ENCODE data around the gene INSRR. TPM values are rescaled to one million over a fixed set of nuclear protein-coding genes. Genes with fewer than 3 reads are reported as not detected.

INSRR gene
- total and polyA plus RNA-seq, 4 donors: 0.01 TPM; not detected in 3

DNA sequence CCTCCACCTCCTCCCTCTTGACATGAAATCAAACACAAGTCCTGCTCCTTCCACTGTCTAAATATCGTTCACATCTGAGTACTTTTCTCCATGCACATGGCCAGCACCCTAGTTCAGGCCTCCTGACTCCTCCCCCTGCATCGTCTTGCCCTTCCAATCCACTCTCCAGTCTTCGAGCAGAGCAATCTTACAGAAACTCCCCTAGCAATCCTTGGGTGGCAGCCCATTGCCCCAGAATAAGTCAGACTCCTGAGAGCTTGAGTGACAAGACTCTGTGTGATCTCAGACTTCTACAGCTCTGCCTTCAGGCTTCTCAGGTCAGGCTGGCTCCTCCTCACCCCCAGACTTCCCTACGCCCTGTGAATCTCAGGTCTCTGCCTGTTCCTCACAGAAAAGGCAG is 47.7 kb downstream of the INSRR start:
- WGBS: 74% methylated on average over 4 of the region's 4 CpGs
- H3K36me3 ChIP-seq (ENCODE audit: control insufficient read depth in 4 of 4, insufficient read depth in 3 of 4, low read depth in 1 of 4, low read length in 3 of 4): no peaks in the 10 kb centered on the region

DNA sequence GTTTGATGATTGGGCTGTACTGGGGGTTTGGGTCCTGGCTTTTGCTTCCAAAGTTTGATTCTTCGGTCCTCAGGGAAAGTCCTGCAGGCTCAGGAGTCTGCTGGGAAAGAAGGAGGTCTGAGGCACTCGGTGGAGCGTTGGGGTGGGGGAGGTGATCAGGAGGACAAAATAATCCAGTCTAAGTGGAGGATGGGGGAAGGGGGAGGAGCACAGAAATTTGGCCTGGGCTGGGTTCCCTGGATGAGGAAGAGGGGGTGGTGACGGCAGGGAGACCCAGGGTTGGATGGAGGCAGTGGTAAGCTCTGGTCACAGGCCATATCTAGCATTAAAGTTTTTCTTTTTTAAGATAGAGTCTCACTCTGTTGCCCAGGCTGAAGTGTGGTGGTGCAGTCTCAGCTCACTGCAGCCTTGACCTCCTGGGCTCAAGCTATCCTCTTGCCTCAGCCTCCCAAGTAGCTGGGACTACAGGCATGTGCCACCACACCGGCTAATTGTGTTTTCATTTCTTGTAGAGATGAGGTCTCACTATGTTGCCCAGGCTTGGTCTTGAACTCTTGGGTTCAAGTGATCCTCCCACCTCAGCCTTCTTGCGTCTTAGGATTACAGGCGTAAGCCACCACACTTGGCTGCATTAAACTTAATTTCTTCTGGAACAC is 49.1 kb downstream of the INSRR start:
- no peak overlapping the region for H3K9ac ChIP-seq (ENCODE audit: low read depth in 1 of 2, low read length in 2 of 2)
- H3K4me3 ChIP-seq (ENCODE audit: low read depth in 1 of 3, low read length in 3 of 3): no peak overlapping the region
- WGBS: 89% methylated on average over 7 of the region's 7 CpGs
- TF ChIP-seq JUND (IDR thresholded peaks at IDR 0.05) (no peak), FOXA2 (IDR thresholded peaks at IDR 0.05) (no peak), FOXA1 (IDR thresholded peaks at IDR 0.05) (no peak), EGR1 (IDR thresholded peaks at IDR 0.05; ENCODE audit: low read depth in 2 of 2) (no peak), SP1 (IDR thresholded peaks at IDR 0.05) (no peak), TAF1 (conservative IDR thresholded peaks at IDR 0.05) (no peak), YY1 (IDR thresholded peaks at IDR 0.05) (no peak)
- TF ChIP-seq, protein P1, sequence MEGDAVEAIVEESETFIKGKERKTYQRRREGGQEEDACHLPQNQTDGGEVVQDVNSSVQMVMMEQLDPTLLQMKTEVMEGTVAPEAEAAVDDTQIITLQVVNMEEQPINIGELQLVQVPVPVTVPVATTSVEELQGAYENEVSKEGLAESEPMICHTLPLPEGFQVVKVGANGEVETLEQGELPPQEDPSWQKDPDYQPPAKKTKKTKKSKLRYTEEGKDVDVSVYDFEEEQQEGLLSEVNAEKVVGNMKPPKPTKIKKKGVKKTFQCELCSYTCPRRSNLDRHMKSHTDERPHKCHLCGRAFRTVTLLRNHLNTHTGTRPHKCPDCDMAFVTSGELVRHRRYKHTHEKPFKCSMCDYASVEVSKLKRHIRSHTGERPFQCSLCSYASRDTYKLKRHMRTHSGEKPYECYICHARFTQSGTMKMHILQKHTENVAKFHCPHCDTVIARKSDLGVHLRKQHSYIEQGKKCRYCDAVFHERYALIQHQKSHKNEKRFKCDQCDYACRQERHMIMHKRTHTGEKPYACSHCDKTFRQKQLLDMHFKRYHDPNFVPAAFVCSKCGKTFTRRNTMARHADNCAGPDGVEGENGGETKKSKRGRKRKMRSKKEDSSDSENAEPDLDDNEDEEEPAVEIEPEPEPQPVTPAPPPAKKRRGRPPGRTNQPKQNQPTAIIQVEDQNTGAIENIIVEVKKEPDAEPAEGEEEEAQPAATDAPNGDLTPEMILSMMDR (IDR thresholded peaks at IDR 0.05; ENCODE audit: low read depth, low read length, missing input control): no peak
- TF ChIP-seq, protein P2, sequence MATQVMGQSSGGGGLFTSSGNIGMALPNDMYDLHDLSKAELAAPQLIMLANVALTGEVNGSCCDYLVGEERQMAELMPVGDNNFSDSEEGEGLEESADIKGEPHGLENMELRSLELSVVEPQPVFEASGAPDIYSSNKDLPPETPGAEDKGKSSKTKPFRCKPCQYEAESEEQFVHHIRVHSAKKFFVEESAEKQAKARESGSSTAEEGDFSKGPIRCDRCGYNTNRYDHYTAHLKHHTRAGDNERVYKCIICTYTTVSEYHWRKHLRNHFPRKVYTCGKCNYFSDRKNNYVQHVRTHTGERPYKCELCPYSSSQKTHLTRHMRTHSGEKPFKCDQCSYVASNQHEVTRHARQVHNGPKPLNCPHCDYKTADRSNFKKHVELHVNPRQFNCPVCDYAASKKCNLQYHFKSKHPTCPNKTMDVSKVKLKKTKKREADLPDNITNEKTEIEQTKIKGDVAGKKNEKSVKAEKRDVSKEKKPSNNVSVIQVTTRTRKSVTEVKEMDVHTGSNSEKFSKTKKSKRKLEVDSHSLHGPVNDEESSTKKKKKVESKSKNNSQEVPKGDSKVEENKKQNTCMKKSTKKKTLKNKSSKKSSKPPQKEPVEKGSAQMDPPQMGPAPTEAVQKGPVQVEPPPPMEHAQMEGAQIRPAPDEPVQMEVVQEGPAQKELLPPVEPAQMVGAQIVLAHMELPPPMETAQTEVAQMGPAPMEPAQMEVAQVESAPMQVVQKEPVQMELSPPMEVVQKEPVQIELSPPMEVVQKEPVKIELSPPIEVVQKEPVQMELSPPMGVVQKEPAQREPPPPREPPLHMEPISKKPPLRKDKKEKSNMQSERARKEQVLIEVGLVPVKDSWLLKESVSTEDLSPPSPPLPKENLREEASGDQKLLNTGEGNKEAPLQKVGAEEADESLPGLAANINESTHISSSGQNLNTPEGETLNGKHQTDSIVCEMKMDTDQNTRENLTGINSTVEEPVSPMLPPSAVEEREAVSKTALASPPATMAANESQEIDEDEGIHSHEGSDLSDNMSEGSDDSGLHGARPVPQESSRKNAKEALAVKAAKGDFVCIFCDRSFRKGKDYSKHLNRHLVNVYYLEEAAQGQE (IDR thresholded peaks at IDR 0.05): no peak
- TF ChIP-seq, protein P3, sequence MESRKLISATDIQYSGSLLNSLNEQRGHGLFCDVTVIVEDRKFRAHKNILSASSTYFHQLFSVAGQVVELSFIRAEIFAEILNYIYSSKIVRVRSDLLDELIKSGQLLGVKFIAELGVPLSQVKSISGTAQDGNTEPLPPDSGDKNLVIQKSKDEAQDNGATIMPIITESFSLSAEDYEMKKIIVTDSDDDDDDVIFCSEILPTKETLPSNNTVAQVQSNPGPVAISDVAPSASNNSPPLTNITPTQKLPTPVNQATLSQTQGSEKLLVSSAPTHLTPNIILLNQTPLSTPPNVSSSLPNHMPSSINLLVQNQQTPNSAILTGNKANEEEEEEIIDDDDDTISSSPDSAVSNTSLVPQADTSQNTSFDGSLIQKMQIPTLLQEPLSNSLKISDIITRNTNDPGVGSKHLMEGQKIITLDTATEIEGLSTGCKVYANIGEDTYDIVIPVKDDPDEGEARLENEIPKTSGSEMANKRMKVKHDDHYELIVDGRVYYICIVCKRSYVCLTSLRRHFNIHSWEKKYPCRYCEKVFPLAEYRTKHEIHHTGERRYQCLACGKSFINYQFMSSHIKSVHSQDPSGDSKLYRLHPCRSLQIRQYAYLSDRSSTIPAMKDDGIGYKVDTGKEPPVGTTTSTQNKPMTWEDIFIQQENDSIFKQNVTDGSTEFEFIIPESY (IDR thresholded peaks at IDR 0.05): no peak
- no peaks in the 10 kb centered on the region for H3K27me3 ChIP-seq (ENCODE audit: control insufficient read depth in 4 of 4, insufficient read depth in 4 of 4, low read length in 3 of 4)
- no peak for DNase-seq (ENCODE audit: low spot score)
- no peaks in the 10 kb centered on the region for H3K36me3 ChIP-seq (ENCODE audit: control insufficient read depth in 4 of 4, insufficient read depth in 3 of 4, low read depth in 1 of 4, low read length in 3 of 4)
- no peak overlapping the region for H3K27ac ChIP-seq (ENCODE audit: low read depth in 1 of 2, low read length in 2 of 2)
- H3K9me3 ChIP-seq (ENCODE audit: control insufficient read depth in 4 of 4, low read length in 3 of 4): no peaks in the 10 kb centered on the region
- H3K4me1 ChIP-seq (ENCODE audit: control insufficient read depth in 4 of 4, insufficient read depth in 4 of 4, low read length in 3 of 4): peaks cover 3 to 10% (median 6%) of the 10 kb centered on the region in 4 donors

More for the DNA sequence above, 47.7 kb downstream of the INSRR start:
- no peak for DNase-seq (ENCODE audit: low spot score)
- Histone ChIP-seq H3K4me1 (ENCODE audit: control insufficient read depth in 4 of 4, insufficient read depth in 4 of 4, low read length in 3 of 4) (peaks cover 3 to 8% (median 6%) of the 10 kb centered on the region in 4 donors), H3K9me3 (ENCODE audit: control insufficient read depth in 4 of 4, low read length in 3 of 4) (no peaks in the 10 kb centered on the region), H3K27ac (ENCODE audit: low read depth in 1 of 2, low read length in 2 of 2) (no peak overlapping the region), H3K4me3 (ENCODE audit: low read depth in 1 of 3, low read length in 3 of 3) (no peak overlapping the region), H3K27me3 (ENCODE audit: control insufficient read depth in 4 of 4, insufficient read depth in 4 of 4, low read length in 3 of 4) (no peaks in the 10 kb centered on the region), H3K9ac (ENCODE audit: low read depth in 1 of 2, low read length in 2 of 2) (no peak overlapping the region)
- TF ChIP-seq, protein P4, sequence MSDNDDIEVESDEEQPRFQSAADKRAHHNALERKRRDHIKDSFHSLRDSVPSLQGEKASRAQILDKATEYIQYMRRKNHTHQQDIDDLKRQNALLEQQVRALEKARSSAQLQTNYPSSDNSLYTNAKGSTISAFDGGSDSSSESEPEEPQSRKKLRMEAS (IDR thresholded peaks at IDR 0.05): no peak
- TF ChIP-seq FOXA1 (IDR thresholded peaks at IDR 0.05) (no peak), FOXA2 (IDR thresholded peaks at IDR 0.05) (no peak)
